Astrocyte (in vitro differentiated cells and primary cell): ENCODE measurements around the gene LRRTM3.

Experiments used
- EZH2 ChIP-seq: IDR thresholded peaks from 2 replicates; pipeline ENCODE4 v1.6.1; 2012; ENCODE audit warnings: mild to moderate bottlenecking, low read length, inconsistent platforms; ENCODE audit not compliant: insufficient read depth
- TF ChIP-seq, protein P1 (sequence below): IDR thresholded peaks from 2 replicates; pipeline ENCODE4 v1.5.1; 2011; ENCODE audit warnings: low read depth, mild to moderate bottlenecking, inconsistent platforms, low read length, moderate library complexity; ENCODE audit not compliant: insufficient read depth

- TF ChIP-seq, protein P1, sequence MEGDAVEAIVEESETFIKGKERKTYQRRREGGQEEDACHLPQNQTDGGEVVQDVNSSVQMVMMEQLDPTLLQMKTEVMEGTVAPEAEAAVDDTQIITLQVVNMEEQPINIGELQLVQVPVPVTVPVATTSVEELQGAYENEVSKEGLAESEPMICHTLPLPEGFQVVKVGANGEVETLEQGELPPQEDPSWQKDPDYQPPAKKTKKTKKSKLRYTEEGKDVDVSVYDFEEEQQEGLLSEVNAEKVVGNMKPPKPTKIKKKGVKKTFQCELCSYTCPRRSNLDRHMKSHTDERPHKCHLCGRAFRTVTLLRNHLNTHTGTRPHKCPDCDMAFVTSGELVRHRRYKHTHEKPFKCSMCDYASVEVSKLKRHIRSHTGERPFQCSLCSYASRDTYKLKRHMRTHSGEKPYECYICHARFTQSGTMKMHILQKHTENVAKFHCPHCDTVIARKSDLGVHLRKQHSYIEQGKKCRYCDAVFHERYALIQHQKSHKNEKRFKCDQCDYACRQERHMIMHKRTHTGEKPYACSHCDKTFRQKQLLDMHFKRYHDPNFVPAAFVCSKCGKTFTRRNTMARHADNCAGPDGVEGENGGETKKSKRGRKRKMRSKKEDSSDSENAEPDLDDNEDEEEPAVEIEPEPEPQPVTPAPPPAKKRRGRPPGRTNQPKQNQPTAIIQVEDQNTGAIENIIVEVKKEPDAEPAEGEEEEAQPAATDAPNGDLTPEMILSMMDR: no peak
- no peak for TF ChIP-seq EZH2
Measured at GRCh38 chr10:67119651-67120050, 193.8 kb downstream of the LRRTM3 start.
